Stimulated activated CD8-positive, alpha-beta memory T cell treated with anti-CD3 and anti-CD28 coated beads, Interleukin-12 subunit alpha, Interleukin-12 subunit beta, amount 100 ng/mL, for 1 hour (primary cell): ENCODE measurements around the gene UBE3C.
A peak's percentile ranks its signal among the peaks of the same experiment; 100 is the strongest.
"Not testable (repeated sequence)": the region's sequence is repeated elsewhere in the genome, so short reads cannot be mapped to it uniquely, and the experiment has no call there.

Source experiments
- DNase-seq: peaks from one replicate; pipeline ENCODE4 v3.0.0-alpha.2; 2020; ENCODE audit warnings: low read depth

The UBE3C gene

DNA sequence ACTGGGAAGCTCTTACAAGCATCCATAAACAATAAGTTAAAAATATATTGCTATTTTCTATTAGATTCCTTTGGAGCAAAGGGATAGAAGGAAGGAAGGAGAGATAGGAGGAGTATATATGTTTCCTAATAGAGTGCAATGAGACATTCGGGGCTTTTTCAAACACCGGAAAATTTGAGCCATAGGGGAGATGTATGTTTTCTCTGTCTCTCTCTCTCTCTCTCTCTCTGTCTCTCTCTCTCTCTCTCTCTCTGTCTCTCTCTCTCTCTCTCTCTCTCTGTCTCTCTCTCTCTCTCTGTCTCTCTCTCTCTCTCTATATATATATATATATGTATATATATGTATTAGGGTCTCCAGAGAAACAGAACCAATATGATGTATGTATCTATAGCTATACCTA, 7.9 kb upstream of the UBE3C start:
- DNase-seq: not testable (repeated sequence)

DNA sequence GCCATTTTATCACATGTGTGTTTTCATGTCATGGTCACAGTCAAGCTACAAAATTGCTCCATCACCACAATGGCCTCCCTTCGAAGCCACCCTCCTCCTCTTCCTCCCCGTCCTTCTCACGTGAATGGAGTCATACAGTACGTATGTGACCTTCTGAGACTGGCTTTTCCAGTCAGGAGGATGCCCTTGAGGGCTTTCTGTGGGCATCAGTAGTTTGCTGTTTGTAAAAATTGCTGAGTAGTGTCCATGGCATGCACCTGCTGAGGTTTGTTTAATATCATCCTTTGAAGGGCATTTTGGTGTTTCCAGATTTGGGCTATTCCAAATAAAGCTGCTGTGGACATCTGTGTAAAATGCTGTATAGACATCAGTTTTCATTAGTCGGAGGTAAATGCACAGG, 5.9 kb upstream of the UBE3C start:
- DNase-seq: no peak

DNA sequence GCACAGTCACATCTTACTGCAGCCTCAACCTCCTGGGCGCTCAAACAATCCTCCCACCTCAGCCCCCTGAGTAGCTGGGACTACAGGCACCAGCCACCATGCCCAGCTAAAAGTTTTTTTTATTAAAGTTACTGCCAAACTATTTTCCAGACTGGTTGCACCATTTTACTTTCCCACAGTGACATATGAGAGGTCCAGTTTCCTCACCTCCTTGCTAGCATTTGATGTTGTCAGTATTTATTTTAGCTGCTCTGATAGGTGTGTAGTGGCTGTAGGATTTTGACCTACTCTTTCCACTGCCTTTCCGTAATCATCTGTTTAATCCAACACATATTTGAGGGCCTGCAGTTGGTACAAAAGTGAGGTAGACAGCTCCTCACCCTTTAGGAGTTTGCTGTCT, 5.4 kb upstream of the UBE3C start:
- no peak for DNase-seq

DNA sequence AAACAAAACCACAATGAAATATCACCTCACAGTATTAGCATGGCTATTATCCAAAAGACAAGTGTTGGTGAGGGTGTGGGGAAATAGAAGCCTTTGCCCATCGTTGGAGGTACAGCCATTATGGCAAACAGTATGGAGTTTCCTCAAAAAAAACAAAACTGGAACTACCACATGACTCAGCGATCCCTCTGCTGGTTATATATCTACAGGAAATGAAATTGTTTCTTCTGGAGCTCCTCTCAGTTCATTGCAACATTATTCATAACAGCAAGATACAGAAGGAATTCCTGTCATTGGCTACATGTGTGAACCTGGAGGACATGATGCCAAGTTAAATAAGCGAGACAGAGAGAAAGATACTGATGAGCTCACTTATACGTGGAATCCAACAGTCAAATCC, 2.4 kb upstream of the UBE3C start:
- no peak for DNase-seq

DNA sequence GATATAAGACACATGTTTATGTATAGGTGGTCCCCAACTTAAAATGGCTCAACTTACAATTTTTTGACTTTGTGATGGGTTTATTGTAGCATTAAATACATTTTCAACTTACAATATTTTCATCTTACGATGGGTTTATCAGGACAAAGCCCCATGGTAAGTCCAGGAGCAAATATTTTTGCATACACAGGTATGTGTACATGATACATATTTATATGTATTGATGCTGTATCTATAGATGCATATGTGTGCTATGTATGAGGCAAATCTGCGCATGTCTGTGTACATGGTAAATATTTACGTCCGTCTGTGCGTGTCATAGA, 664 bp upstream of the UBE3C start:
- DNase-seq: no peak

DNA sequence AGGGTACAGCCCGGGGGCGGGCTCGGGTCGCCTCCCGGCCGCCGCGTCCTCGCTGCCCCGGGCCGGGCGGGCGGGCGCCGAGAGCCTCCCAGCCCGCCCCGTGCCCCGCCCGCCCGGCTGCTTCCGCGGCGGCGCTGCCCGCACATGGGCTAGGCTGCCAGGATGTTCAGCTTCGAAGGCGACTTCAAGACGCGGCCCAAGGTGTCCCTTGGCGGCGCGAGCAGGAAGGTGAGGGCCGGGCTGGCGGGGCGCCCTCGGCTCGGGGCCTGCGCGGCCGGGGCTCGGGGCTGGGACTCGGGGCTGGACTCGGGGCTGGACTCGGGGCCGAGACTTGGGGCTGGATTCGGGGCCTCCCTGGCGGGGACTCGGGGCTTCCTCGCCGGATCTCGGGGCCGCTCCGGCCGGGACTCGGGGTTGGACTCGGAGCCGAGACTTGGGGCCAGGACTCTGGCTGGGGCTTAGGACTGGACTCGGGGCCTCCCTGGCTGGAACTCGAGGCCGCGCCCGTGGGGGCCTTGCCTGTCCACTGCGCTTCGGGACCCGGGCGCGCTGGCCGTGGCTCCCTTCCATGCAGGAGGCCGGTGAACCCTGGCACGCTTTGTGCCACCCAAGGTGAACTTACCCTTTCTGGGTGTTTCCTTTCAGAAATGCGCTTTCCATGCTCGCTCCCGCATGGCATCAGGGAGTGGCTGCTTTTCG, 534 bp downstream of the UBE3C start:
- DNase-seq: peak; percentile 34

DNA sequence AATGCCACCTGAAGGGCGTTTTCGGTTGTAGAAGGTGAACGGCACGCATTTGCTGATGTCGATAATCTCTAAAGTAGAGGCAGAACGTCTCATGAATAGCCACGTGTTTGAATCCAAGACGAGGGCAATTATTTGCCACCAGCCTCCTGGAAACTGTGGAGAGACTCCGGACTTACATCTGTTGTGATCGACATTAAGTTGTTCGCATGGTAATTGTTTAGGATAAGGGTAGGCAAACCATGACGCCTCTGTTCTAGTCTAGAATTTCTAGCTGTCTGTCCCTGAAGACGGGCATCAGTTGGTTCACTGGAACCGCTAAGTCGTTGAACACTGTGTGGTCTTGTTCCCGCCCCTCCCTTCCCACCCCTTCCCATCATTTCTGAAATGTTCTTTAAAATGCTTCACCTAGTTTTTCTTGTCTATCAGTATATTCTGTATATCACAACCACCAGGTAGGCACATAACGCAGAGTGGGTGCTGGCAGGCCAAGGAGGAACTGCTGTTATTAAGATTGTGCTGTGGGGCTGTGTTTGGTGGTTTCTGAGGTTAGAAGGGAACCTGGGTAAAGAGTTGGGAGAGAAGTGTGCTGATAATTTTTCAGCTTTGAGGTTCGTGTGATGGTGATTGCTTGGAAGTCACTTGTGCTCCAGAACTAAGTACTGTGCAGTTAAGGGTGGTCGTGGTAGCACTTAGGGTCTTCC, 1.2 kb downstream of the UBE3C start:
- DNase-seq: no peak

DNA sequence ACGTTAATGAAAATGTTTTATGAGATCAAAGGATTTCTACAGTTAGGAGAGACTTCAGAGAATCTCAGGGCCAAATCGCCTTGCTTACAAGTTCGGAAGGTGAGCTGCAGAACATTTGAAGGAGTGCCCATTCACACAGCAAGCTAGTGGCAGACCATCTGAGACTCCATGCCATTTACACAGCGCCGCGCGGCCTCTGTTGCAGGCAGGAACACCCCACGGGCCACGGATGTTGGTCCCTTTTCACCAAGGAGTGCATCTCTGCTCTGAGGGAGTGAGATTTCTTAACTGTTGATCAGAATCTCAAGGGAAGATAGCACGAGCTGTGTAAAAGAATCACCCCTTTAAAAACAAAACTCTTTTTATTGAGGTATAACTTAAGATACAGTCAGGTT, 1.8 kb downstream of the UBE3C start:
- DNase-seq: no peak

DNA sequence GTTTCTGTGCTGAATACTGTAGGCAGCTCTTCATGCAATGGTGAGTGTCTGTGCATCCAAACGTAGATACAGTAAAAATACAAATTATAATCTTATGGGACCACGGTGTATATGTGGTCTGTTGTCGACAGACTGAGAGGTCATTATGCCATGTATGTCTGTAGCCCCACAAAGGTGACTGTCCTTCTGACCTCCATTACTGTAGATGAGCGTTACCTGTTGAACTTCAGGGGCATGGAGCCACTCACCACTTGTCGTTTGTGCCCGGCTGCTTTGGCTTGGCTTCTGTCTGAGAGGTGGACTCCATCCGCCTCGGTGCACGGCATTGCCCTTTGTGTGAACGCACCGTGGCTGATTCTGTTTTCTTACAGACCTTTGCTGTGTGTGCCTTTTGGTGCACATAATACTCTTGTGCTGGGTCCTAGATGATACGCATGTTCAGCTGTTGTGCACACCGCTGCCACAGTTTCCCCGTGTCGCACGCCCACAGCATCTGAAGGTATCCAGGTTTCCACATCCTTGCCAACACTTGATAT, 2.9 kb downstream of the UBE3C start:
- DNase-seq: no peak

DNA sequence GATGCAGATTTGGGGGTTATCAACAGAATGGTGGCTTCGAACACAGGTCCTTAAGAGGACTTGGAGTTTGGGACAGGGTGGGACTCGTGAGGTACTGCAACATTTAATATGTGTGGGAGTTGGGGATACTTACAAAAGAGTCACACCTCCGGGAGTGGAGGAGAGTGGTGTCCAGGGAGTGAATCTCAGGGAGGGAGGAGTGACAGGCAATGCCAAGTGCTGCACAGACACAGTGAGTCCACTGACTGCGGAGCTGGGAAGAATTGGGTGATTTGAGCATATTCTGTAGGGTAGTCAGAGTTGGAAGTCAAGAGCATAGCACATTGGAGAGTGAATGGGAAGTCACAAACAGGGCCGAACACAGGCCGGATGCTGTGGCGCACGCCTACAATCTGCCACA, 5.1 kb downstream of the UBE3C start:
- no peak for DNase-seq

DNA sequence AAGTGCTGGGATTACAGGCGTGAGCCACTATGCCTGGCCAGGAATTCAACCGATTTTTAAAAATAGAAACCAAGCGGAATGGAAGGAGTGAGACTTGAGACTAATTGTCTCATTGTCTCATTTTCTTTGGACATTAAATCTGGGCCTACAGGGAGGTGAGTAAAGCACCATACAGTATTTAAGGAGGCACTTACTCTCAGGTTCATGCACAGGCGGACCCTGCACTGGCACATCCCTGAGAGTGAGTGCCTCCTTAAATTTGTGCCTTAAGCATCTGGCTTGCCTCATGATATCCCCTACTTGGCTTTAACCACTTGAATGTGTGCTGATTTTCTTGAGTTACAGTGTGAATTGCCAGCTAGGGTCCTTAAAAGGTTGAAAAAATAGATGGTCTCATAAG, 10.6 kb downstream of the UBE3C start:
- no peak for DNase-seq

DNA sequence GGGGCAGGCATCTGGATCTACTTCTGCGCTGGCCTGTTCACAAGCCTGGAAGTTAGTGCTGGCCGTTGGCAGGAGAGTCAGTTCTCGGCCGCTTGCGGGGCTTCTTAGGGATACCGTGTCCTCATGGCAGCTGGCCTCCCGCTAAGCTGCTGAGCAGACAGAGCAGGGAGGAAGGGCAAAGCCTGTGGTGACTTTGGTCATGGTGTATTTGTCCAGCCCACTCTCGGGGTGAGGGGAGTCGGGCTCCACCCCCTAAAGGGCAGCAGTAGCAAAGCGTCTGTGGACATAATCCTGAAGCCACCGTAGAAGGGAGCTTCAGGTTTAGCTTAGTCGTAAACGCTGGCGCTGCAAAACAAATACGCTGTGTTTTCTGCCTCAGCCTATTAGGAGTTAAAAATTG, 12.2 kb downstream of the UBE3C start:
- DNase-seq: no peak

DNA sequence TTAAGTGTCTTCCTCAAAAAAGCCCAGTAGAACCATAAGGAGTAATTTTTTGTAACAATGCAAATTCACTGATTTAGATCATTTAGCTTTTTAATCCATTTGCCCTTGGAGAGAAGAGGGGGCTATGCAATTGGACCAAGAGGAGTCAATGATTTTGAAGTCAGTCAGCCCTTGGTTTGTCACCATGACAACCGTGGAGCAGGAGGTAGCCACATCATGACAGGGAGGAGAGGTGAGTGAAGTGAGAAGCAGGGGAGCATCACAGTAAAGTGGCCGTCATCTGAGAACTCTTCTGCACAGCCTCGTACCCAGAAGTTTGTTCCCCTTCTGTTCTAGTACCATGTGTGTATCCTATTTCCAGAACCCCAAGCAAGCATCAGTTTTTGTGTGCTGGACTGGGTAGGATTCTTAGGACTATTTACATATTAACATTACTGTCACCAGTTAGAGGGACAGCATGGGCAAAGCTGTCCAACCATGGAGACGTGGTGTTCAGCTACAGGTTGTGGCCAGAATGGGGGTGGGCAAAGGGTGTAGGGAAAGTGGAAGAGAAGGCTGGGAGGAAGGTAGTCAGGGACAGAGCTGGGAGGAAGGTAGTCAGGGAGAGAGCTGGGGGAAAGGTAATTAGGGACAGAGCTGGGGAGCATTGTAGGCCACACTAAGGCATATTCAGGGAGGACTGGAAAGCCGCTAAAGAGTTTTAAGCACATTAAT, 13.1 kb downstream of the UBE3C start:
- DNase-seq: no peak

DNA sequence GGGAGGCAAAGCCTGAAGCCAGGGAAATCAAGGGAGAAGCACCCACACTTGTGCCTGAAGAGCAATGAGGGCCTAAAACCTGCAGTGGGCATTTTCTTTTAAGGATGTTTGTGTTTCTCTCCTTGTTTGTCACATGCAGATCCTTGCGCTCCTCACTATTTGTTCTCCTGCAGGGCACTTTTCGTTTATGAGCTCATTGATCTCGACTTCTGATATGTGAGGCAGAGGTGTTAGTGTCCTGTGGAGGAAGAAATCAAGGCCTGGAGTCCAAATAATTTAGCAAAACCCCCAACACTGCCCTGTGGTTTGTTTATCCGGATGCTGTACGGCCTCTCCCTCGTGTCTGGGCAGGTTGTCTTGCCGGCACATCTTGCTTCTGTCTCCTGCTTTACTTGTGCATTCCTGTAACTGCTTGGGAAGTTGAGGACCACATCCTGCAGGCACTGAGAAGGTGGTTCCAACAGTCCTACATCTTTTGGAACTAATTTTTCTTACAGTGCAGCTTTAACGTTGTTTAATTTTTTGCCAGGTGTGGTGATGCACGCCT, 13.7 kb downstream of the UBE3C start:
- DNase-seq: no peak

DNA sequence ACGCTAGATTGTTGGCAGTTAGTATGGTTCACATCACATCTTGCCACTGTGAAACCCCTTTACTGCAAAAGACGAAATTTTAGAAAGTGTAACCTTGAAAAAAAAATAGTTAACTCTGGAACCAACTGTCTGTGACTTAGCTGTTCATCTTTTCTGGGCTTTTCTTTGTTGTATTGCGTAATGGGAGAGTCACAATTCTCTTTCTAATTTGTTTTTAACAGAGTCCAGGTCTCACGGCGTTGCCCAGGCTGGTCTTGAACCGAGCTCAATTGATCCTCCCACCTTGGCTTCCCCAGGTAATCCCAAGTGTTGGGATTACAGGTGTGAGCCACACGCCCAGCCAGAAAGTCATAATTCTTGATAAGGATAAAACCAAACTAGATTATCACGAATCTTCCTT, 14.5 kb downstream of the UBE3C start:
- no peak for DNase-seq

DNA sequence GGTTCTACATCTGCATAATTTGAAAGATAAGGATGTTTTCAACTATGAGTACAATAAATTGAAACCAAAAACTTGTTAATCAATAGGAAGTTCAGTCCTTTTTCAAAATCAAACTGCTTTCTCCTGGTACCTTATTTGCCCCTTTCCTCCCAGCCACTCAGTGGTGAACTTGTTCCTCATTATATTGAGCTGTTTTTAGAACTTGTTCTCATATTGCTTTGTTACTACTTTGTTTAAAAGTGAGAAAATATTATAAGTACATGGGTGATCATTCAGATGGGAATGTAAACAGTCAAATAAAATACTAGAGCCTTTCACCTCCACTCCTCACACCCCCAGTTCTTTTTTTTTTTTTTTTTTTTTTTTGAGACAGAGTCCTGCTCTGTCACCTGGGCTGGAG, 17.2 kb downstream of the UBE3C start:
- DNase-seq: no peak

DNA sequence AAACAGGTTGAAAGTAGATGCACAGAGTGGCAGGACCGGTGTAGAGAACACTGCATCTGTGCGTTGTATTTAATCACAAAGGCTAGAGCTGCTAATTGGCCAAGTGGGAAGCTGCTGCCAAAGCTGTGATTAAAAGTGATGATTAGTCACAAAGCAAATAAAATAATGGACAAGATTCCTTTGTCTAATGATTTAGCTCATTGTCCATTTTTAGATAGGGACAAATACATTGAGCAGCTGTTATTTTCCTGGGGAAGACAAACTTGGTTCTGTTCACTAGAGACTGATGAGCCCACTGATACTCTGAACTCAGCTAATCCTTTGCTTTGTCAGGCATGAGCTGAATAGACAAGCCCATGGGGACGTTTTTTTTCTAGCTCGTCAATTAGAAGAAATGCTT, 19.7 kb downstream of the UBE3C start:
- DNase-seq: no peak

DNA sequence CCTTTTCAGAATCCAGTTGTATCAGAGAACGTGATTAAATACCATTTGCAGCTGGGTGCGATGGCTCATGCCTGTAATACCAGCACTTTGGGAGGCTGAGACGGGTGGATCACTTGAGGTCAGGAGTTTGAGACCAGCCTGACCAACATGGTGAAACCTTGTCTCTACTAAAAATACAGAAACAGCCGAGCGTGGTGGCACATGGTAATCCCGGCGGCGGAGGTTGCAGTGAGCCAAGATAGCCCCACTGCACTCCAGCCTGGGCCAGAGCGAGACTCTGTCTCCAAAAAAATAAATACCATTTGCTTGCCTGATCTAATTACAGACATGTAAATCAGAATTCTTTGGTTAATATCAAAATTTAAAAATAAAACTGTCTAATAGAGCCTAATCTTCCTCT, 20.8 kb downstream of the UBE3C start:
- not testable (repeated sequence) for DNase-seq

DNA sequence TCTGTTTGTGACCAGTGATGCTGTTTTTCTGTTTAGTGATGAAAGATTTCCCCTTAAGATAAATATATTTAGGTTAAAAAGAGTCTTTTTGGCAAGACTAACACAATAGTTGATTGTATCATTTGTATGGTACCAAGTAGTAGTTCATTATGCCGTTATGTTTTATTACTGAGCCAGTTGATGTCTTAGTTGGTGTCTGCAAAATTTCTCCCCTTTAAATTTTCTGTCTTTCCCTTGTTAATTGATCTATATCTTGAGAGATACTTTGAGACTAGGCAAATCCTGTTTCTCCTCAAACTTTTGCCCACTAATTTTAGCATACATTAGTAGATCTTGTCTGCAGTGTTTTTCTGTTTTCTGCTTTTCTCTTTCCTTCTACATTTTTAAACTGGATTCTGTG, 21.7 kb downstream of the UBE3C start:
- no peak for DNase-seq

DNA sequence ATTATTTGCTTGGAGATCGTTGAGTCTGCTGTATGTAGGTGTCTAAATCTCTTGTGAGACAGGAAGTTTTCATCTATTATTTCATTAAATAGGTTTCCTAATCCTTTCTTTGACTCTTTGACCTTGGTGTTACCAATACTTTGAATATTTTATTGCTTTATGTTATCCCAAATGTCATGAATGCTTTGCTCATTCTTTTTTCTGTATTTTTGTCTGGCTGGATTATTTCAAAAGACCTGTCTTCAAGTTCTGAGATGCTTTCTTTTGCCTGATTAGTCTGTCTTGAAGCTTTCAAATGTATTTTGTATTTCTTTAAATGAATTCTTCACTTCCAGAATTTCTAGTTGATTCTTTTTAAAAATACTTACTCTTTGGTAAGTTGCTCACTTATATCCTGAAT, 27.3 kb downstream of the UBE3C start:
- DNase-seq: no peak

DNA sequence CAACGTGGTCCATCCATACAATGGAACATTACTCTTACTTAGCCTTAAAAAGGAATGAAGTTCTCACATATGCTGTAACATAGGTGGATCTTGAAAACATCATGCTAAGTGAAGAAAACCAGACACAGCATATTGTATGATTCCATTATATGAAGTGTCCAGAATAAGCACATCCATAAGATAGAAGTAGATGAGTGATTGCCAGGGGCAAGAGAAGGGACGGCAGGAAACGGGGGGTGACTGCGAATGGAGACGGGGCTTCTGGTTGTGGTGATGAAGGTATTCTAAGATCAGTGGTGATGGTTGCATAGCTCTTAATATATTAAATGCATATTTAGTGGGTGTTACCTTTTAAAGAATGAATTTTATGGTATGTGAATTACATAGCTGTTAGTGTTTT, 29.8 kb downstream of the UBE3C start:
- no peak for DNase-seq

DNA sequence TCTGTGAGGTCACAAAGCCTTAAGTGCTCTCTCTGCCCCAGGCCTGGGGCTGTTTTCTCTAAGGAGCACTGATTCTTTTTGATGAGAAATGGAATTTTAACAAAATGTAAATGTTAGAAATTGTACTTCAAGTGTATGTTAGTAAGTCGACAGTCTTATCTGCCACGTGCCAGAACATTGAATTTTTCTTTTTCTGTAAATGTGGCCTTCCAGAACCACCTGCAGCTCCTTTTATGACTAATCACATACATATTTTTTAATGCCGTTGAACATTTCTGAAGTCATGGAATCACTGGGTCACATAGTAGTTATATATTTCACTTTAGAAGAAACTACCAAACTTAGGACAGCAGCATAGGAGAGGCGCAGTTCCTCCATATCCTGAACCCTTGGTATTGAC, 38.0 kb downstream of the UBE3C start:
- DNase-seq: no peak

DNA sequence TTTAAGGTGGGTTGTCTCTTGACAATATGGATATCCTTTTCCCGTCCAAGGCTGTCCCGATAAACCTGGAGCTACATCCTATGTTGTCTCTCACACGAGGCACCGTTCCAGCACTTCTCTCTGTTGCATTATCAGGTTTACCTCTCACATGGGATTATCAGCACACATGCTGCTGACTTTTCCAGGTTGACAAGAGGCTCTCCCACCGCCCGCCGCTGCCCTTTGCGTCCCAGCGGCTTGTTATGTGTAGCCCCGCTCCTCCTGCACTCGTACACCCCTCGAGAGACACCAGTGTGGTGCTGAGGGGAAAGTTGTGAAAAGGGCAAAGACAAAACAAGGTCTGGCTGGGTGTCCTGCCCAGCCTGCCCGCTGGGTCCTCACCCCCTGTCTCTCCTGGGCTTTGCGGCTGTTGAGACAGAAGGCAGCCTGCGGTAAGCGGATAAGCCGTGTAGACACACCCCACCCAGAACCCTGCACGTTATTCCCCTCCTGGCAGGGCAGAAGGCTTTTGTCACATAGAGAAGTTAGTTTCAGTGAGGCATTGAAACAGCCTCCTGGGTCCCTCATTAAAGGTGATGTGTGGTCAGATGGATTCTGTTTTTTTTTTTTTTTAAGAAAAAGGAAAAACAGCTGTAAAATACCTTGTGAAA, 38.7 kb downstream of the UBE3C start:
- DNase-seq: no peak
